Measurements from ENCODE around the gene NEURL3. TPM values are rescaled to one million over a fixed set of nuclear protein-coding genes. Genes with fewer than 3 reads are reported as not detected.

Gene NEURL3
- total and polyA plus RNA-seq, 9 of the 15 experiments (the other 6 are each of a cell fraction or from before 2014, with no cell fraction given) = not detected

DNA sequence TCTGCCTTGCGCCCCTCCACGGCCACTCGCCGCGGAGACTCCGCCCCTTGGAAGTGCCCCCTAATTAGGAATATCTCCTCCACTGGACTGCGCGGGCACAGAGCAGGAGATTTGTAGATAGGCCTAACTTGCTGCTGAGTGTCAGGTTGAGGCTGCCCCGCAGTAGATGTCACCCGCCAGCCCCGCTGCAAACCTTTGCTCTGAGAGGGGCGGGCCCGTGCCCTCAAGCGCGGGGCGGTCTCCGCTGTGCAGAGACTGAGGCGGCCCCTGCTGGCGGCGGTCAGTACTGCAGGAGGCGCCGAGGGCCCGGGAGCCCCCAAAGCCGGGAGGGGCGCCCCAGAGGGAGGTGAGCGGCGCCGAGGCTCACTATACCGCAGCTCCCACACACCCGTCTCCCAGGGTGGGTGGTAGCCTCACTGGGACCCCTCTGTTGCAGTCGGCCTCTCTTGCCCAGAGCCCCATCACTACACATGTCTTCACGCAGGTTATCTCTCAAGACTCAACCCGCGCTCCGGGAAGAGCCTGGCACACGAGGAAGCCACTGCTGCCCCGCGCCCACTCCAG lies 2.9 kb upstream of the NEURL3 start (continued):
- TF ChIP-seq SAFB (IDR thresholded peaks at IDR 0.05; ENCODE audit: borderline replicate concordance, low read depth, low read length) = 0 out of 2 replicates have a peak, but pooled peaks have one; percentile 11
- no peak for TF ChIP-seq SETDB1 (IDR thresholded peaks at IDR 0.05; ENCODE audit: low read length)
- TF ChIP-seq CXXC5 (CRISPR knock-in tag; IDR thresholded peaks at IDR 0.05) = peak; percentile 28; the same call in 1 of the 2 replicates
- TF ChIP-seq KLF13 (tag; IDR thresholded peaks at IDR 0.05; ENCODE audit: borderline replicate concordance, low read depth) = peak; percentile 77
- TF ChIP-seq PTBP1 (IDR thresholded peaks at IDR 0.05; ENCODE audit: low read depth, low read length) = no peak
- no peak for TF ChIP-seq PTTG1 (tag; IDR thresholded peaks at IDR 0.05; ENCODE audit: low read depth)
- no peak for TF ChIP-seq RBBP5 (IDR thresholded peaks at IDR 0.05; ENCODE audit: borderline replicate concordance, insufficient read depth, low read length, poor library complexity, severe bottlenecking)
- TF ChIP-seq ZNF785 (CRISPR knock-in tag; IDR thresholded peaks at IDR 0.05) = no peak
- TF ChIP-seq, protein P1, sequence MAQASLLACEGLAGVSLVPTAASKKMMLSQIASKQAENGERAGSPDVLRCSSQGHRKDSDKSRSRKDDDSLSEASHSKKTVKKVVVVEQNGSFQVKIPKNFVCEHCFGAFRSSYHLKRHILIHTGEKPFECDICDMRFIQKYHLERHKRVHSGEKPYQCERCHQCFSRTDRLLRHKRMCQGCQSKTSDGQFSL (CRISPR knock-in tag; IDR thresholded peaks at IDR 0.05) = no peak
- TF ChIP-seq, protein P1 (tag; IDR thresholded peaks at IDR 0.05) = no peak
- TF ChIP-seq, protein P2, sequence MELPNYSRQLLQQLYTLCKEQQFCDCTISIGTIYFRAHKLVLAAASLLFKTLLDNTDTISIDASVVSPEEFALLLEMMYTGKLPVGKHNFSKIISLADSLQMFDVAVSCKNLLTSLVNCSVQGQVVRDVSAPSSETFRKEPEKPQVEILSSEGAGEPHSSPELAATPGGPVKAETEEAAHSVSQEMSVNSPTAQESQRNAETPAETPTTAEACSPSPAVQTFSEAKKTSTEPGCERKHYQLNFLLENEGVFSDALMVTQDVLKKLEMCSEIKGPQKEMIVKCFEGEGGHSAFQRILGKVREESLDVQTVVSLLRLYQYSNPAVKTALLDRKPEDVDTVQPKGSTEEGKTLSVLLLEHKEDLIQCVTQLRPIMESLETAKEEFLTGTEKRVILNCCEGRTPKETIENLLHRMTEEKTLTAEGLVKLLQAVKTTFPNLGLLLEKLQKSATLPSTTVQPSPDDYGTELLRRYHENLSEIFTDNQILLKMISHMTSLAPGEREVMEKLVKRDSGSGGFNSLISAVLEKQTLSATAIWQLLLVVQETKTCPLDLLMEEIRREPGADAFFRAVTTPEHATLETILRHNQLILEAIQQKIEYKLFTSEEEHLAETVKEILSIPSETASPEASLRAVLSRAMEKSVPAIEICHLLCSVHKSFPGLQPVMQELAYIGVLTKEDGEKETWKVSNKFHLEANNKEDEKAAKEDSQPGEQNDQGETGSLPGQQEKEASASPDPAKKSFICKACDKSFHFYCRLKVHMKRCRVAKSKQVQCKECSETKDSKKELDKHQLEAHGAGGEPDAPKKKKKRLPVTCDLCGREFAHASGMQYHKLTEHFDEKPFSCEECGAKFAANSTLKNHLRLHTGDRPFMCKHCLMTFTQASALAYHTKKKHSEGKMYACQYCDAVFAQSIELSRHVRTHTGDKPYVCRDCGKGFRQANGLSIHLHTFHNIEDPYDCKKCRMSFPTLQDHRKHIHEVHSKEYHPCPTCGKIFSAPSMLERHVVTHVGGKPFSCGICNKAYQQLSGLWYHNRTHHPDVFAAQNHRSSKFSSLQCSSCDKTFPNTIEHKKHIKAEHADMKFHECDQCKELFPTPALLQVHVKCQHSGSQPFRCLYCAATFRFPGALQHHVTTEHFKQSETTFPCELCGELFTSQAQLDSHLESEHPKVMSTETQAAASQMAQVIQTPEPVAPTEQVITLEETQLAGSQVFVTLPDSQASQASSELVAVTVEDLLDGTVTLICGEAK (IDR thresholded peaks at IDR 0.05) = no peak
- TF ChIP-seq, protein P2 (CRISPR knock-in tag; IDR thresholded peaks at IDR 0.05) = no peak
- TF ChIP-seq XRCC5 (IDR thresholded peaks at IDR 0.05; ENCODE audit: low read depth, low read length) = 0 out of 2 replicates have a peak, but pooled peaks have one; percentile 76
- no peak for TF ChIP-seq CBX5 (IDR thresholded peaks at IDR 0.05; ENCODE audit: borderline replicate concordance, low read depth)
- TF ChIP-seq, protein P3, sequence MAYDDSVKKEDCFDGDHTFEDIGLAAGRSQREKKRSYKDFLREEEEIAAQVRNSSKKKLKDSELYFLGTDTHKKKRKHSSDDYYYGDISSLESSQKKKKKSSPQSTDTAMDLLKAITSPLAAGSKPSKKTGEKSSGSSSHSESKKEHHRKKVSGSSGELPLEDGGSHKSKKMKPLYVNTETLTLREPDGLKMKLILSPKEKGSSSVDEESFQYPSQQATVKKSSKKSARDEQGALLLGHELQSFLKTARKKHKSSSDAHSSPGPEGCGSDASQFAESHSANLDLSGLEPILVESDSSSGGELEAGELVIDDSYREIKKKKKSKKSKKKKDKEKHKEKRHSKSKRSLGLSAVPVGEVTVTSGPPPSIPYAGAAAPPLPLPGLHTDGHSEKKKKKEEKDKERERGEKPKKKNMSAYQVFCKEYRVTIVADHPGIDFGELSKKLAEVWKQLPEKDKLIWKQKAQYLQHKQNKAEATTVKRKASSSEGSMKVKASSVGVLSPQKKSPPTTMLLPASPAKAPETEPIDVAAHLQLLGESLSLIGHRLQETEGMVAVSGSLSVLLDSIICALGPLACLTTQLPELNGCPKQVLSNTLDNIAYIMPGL (CRISPR knock-in tag; IDR thresholded peaks at IDR 0.05) = peak; percentile 68; the same call in 1 of the 2 replicates
- peak; percentile 57 for TF ChIP-seq HMGN3 (IDR thresholded peaks at IDR 0.05; ENCODE audit: borderline replicate concordance, extremely low read depth, insufficient read length, low read depth, low read length)

Data from K562 (cell line).